GM19023 (cell line): ENCODE data around the gene DYNC1H1.
"Not testable (repeated sequence)": the region's sequence is repeated elsewhere in the genome, so short reads cannot be mapped to it uniquely, and the experiment has no call there.

ENCODE experiments used
- ATAC-seq: cut with Tn5 transposase; IDR thresholded peaks from one replicate; pipeline ENCODE4 v1.9.1; 2021; ENCODE audit warnings: mild to moderate bottlenecking, moderate library complexity; ENCODE audit not compliant: unreplicated experiment

Gene DYNC1H1

DNA sequence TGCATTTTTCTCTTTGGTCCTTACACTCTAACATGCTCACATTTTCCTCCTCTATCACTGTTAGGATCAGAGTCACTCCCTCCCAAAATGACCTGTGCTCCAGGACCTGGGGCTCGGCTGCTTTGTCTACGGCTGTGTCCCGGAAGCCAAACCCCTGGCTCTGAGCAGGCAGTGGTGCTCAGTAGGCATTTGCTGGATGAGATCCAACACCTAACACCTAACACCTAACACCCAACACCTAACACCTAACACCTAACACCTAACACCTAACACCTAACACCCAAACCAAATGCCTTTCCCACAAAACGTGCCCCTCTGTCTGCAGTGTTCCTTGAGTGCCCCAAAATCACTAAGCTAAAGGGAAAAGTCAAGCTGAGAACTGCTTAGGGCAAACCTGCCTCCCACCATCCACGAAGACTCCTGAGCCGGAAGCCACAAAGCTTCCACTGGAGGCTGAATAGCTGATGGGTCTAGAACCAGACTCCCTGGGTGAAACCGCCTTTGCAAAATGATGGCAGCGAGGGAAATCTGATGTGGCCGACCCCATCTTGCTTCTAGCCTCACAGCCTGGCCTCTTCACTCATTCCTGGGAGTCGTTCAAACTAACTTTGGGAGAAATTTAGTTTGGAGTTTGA lies 93.2 kb downstream of the DYNC1H1 start:
- no peak for ATAC-seq

DNA sequence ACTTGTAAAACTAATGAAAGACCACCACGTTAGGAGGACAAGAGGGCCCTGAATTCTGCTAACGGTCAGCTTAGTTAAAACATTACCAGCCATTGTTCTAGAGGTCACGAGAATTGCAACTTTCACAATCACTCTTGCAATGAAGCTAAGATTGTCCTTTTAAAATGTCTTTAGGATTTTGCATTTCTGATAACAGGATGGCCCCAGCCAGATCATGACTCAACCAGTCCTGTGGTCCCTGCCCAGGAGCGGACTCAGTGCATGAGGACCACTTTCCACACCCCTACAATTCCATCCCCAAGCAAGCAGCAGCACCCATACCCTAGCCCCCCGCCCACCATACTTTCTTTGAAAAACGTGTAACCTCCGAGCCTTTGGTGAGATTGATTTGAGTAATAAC lies 93.8 kb downstream of the DYNC1H1 start:
- no peak for ATAC-seq

DNA sequence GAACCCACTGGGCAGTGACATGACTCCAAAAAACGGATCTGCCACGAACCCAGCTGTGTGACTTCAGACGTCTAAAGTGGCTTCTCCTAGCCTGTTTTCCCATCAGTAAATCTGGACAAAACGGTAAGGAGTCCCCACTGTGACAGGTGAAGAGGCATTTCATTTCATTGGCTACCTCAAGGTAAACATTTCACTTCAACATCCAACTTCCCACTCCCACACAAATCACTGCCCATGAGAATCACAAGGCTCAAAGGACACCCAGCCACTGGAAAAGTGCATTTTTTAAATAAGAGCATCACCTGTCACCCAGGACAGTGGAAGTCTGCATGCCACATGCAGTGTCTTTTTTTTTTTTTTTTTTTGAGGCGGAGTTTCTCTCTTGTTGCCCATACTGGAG lies 94.6 kb downstream of the DYNC1H1 start:
- no peak for ATAC-seq

DNA sequence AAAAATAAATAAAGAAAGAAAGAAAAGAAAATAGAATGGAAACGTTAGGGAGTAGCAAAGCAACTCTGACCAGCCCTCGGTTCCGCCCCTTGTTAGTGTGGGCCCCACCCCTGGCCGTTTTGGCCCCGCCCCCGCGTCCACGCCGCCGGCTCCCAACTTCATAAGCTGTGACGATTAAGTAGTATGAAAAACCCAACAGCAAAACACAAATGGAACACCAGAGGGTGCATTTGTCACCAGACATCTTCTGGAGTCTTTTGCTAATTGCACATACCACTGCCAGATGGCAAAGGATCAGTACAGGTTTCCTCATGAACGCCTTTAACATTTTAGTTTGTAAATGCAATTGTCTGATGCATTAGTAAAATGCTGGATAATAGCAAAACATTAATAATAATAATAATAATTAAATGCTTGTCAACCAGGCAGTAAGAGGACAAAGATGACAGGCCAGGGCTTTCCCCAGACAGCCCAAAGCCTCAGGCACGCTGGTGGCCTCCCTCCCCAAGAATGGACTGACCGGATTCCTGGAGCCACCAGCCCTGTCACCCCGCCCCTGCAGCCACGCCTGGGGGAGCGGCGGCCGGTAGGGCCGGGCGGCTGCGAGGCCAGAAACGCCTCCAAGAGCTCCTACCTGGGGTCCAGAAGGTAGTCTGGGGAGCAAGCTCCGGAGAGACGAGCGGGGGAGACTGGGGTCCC lies 98.9 kb downstream of the DYNC1H1 start:
- ATAC-seq, result no peak

DNA sequence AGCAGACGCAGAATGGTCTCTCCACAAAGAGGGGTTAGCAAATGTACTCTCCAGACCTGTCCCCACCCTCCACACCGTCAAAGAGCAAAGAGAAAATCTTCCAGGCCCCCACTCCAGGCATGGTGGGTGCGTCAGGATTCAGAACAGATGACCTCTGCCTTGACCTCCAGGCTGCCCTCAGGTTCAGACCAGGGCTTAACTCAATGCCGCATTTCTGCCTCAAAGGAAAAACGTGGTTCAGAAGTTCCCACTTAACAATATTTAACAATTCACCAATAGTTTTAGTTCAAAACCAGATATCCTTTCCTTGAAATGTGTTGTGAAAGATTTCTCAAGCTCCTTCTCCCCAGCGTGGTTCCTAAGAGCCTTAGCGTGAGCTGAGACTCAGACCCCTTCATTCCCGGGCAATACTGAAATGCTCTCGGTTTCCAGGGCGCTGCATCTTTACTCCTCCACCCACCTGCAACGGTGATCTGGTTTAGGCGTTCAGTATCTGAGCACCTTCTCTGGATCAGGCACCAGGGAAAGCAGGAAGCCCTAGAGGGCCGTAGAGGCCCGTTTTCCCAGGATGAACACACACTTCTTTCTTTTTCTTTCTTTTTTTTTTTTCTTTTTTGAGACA lies 99.5 kb downstream of the DYNC1H1 start:
- no peak for ATAC-seq

DNA sequence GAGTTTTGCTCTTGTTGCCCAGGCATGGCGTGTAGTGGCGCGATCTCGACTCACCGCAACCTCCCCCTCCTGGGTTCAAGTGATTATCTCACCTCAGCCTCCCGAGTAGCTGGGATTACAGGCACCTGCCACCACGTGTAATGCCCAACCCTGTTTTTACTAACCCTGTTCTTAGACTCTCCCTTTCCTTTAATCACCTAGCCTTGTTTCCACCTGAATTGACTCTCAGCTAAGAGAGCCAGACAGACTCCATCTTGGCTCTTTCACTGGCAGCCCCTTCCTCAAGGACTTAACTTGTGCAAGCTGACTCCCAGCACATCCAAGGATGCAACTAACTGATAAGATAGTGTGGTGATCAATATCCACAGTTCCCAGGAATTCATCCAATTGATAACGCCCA lies 100.2 kb downstream of the DYNC1H1 start:
- ATAC-seq, result not testable (repeated sequence)

DNA sequence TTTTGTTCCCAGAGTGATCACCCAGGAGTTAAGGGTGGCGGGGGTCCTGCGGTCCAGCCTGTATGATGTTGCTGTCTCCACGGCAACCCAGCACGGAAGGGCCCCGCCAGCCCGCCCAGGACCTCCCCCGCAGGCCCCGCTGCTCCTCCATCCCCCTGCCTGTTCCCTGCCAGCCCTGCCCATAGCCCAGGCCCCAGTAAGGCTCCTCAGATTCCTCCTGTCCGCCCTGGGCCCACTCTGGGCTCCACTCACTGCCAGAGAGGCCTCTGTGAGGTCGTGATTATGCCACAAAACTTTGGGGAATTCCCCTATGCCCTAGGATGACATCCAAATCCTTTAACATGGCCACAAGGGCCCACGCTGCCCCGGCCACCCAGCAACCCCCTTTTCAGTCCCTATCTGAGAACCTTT lies 101.7 kb downstream of the DYNC1H1 start:
- ATAC-seq, result no peak

DNA sequence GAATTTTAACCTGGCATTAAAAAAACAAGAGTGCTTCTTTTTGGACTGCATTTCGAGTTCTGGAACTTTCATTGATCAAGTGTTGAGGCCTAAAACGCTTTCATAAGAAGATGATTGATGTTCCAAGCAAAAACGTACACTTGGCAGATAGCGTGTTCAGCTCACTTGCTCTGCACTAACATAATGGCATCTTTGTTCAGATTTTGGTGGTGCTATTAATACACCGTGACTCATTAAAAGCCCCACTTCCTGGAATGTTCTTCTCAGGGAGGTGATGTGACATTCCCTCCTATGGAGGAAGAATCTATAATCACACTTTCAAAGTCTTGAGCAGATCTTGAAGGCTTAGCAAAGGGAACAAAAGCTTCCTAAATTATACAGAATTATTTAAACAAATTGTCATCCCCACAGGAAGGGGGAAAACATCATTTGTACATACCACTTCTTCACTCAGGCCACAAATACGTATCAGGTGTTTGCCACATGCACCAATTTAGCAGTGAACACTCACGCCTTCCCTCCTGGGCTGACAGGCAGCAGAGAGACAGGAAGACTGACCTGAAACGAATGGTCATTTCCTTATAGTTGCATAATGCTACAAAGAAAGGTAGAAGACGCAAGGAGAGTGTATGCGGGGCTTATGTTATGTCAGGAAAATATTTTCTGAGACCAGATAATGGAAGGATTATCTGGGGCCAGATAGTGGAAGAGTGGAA lies 107.1 kb downstream of the DYNC1H1 start:
- ATAC-seq, result no peak

DNA sequence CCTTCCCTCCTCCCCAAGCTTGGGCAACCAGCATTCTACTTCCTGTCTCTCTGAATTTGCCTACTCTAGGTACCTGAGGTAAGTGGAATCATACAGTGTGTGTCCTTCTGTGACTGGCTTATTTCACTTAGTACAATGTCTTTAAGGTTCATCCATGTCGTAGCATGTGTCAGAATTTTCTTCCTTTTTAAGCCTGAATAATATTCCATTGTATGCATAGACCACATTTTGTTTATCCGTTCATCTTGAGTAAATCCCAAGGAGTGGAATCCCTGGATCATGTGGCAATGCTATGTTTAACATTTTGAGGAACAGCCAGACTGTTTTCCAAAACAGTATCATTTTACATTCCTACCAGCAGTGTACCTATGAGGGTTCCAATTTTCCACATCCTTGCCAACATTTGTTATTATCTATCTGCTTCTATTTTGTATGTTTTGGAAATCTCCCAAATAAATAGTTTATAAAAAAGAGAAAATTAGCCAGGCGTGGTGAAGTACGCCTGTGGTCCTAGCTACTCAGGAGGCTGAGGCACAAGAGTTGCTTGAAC lies 110.1 kb downstream of the DYNC1H1 start:
- no peak for ATAC-seq

DNA sequence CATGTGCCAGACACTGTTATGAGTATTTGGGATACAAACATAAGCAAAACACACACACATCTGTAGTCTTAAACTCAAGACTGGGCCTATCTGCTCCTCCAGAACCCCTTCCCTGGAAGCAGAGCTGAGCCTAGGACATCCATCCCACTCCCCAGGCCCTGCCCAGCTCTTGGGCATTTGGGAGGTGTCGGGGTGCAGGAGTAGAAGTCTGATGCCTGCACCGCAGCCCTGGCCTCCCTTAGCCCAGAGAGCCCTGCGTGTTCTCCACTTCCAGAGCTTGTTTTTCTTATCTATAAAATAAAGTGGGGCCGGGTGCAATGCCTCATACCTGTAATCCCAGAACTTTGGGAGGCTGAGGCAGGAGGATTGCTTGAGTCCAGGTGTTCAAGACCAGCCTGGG lies 110.8 kb downstream of the DYNC1H1 start:
- no peak for ATAC-seq

DNA sequence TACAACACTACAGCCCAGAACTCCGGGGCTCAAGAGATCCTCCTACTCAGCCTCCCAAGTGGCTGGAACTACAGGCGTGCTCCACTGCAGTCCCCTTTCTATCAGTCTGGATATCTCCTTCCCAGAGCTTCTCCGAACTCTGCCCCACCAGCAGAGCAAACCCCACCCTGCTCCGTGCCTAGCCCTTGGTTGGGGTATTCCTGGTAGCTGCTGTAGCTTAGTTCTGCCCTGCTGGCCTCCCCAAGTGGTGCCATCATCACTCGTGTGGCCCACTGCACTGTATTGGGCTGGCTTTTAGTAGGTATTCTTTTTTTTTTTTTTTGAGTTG lies 113.0 kb downstream of the DYNC1H1 start:
- no peak for ATAC-seq

DNA sequence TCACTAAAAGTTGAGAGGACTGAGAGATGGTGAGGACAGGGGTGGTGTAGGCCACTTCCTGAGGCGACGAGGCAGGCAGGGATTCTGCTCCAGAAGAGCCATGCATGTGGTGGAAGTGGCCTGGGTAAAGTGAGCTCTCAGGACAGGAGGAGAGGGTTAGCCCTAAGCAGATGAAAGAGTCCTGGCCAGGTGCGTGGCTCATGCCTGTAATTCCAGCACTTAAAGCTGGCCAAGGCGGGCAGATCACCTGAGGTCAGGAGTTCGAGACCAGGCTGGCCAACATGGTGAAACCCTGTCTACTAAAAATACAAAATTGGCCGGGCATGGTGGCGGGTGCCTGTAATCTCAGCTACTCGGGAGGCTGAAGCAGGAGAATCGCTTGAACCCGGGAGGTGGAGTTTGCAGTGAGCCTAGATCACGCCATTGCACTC lies 114.0 kb downstream of the DYNC1H1 start:
- not testable (repeated sequence) for ATAC-seq

DNA sequence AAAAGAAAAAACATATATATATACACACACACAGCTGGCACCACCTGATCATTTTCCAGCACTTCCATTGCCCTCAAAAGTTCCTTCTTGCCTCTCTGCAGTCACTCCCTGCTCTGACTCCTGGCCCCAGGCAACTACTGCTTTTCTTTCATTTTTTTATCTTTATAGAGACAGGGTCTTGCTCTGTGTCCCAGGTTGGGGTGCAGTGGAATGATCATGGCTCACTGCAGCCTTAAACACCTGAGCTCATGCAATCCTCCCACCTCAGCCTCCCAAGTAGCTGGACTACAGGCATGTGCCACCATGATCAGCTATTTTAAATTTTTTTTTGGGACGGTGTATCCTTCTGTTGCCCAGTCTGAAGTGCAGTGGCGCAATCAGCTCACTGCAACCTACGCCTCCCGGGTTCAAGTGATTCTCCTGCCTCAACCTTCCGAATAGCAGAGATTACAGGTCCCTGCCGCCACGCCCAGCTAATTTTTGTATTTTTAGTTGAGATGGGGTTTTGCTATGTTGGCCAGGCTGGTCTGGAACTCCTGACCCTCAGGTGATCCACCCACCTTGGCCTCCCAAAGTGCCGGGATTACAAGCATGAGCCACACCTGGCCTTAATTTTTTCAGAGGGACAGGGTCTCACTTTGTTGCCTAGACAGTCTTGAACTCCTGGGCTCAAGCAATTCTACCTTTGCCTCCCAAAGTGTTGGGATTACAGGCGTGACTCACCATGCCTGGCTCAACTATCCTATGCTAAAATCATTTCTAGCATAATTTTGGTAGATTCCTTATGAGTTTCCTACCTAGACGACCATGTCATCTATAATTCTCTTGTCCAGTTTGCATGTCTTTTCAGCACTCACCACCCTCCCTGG lies 114.7 kb downstream of the DYNC1H1 start:
- ATAC-seq, result no peak

DNA sequence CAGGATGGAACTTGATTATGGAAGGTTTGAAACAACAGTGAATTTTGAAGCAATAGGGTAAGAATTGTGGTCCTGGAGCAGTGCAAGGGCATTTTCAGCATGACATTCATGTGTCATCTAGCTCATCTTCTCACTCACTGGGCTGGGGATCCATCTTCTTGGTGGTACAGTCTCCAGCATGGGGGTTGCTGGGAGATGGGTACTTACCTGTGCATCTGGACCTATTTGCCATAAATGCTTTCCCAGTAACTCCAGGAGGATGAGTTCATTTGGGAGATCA lies 115.3 kb downstream of the DYNC1H1 start:
- no peak for ATAC-seq

DNA sequence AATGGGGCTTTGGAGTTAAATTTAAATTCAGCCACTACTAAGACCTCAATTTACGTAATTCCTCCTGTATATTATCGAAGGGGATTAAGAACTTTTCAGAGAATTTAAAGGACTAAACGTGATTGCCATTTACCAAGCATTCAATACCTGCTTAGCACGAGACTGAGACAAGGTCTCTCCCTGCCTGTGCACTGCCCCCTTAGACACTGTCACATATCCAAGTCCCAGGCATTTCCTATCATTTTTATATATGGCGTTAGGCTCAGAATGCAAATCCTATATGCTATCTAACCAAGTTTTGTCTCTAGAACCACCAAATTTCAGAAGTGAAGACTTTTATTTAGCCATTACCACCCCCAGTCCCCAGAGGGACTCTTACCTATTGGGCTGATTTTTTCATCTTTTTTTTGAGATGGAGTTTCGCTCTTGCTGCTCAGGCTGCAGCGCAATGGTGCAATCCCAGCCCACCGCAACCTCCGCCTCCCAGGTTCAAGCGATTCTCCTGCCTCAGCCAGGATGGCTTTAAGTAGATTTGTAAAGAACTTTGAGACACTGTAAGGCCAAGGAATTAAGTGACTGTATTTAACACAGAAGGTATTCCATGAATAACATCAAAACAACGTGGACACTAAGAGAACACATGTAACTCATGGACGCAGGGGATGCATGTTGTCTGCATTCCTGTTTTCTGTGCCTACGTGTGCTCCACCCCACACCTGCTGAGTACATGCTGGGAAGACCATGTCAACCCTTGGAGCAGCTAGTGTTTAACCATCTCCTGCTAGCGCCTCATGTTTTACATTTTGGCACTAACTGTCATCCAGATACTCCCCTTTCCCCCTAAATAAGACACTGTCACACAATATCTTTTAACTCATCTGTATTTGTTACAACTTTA lies 116.1 kb downstream of the DYNC1H1 start:
- ATAC-seq, result no peak

DNA sequence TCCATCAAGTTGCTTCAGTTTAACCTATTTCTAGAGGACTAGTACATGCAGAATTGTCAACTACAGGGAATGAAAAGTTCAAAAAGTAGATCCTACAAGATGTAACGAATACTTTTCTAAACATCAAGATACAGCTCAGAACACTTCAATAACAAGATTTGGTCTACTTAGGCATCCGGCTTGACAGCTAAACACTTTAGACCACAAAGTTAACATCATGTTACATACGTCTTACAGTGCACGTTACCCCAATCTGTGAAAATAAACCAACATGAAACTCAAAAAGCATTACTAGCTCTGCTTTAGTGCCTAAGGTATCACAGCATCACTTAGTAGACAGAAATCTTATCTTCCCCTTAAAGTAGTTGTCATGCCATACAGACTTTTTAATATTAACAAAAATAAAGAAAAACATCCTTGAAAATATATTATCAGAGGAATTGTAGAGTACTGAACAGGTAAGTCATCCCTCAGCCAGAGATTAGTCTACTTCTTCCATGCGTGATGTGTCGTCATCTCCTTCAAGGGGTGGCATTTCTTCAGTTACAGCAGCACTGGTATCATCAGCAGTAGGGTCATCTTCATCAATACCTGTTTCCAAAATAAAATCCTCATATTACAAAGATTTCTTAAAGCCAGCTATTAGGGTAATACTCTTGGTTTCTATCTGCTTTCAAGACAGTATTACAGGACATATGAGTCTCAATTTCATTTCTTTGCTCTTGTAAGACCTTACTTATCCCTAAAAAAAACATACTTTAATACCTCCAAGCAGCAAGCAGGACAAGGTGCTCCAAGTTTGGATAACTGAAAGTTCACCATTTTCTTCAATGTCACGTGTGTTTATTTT lies 117.1 kb downstream of the DYNC1H1 start:
- ATAC-seq, result no peak

DNA sequence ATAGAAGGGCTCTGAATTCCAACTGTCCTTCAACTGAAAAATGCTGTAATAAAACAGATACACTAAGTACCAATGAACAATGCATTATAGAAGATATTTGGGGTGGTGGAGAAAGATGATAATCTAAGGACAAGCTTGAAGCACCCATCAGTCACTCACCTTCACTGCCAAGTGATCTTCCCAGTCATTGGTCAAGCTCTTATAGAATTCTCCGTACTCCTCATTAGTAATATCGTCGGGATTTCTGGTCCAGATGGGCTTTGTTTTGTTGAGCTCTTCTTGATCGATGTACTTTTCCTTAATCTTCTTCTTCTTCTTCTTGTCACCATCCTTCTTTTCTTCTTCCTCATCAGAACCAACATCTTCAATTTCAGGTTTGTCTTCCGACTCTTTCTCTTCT lies 120.1 kb downstream of the DYNC1H1 start:
- ATAC-seq, result not testable (repeated sequence)

DNA sequence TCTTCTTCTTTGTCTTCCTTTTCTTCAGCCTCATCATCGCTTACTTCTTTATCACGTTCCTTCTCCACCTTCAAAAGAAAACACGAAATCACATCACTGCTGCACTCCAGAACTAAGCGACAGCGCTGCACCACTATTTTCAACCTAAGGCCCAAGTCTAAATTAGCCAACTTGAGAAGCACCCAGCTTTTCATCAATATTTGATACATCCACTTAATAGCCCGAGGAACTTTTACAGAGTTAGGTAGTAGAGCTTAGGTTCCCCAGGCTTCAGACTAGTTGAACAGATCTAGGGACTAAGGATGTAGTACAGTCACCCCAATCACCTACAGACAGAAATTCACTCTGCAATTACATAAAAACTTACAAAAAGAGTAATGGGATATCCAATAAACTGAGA lies 120.6 kb downstream of the DYNC1H1 start:
- no peak for ATAC-seq

DNA sequence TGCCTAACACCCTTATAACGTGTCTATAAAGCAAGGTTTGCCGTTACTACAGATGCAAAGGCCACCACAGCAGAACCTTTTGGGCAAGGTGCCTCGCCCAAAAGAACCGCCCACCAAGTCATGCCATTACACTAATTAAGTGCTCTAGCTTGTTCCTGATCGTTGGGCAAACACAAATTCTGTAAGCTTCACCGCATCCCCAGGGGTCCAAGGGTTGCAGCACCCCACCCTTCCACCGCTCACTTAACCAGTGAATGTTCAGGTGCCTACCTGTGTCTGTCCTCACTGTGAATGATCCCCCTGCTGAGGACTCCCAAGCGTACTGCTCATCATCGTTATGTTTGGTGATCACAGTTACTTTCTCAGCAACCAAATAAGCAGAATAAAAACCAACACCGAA lies 121.1 kb downstream of the DYNC1H1 start:
- ATAC-seq, result no peak
